PFSK-1 (cell line): Measurements from ENCODE around the gene CCL26.

Experiments
- SIN3A ChIP-seq: IDR thresholded peaks from 2 replicates; pipeline ENCODE4 v1.6.1; 2012; ENCODE audit warnings: mild to moderate bottlenecking, low read length, moderate library complexity, borderline replicate concordance; ENCODE audit not compliant: insufficient read depth
- TAF1 ChIP-seq: IDR thresholded peaks from 2 replicates; pipeline ENCODE4 v1.6.1; 2012; ENCODE audit warnings: low read length, control low read depth, borderline replicate concordance; ENCODE audit not compliant: insufficient read depth
- TF ChIP-seq, protein P1 (sequence below), 2 experiments: IDR thresholded peaks; 2 replicates each; pipeline versions ENCODE4 v1.6.1 to v1.8.0; 2011 to 2012; ENCODE audit warnings: low read depth in 2 of 2, low read length in 2 of 2, control low read depth in 1 of 2, inconsistent platforms in 1 of 2, mild to moderate bottlenecking in 1 of 2, moderate library complexity in 1 of 2; ENCODE audit not compliant: insufficient read depth in 1 of 2

DNA sequence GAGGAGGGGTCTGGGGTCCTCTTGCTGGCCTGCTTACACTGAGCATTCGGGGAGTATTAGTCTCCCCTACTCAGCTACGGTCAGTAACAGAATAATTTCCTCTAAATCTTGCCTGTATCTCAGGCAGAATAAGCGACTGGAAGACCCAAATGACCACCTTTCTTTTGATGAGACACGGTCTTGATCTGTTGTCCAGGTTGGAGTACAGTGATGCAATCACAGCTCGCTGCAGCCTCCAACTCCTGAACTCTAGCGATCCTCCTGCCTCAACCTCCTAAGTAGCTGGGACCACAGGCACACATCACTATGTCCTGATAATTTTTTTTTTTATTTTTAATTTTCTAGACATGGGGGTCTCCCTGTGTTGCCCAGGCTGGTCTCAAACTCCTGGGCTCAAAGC, 24.4 kb upstream of the CCL26 start:
- TF ChIP-seq, protein P1, sequence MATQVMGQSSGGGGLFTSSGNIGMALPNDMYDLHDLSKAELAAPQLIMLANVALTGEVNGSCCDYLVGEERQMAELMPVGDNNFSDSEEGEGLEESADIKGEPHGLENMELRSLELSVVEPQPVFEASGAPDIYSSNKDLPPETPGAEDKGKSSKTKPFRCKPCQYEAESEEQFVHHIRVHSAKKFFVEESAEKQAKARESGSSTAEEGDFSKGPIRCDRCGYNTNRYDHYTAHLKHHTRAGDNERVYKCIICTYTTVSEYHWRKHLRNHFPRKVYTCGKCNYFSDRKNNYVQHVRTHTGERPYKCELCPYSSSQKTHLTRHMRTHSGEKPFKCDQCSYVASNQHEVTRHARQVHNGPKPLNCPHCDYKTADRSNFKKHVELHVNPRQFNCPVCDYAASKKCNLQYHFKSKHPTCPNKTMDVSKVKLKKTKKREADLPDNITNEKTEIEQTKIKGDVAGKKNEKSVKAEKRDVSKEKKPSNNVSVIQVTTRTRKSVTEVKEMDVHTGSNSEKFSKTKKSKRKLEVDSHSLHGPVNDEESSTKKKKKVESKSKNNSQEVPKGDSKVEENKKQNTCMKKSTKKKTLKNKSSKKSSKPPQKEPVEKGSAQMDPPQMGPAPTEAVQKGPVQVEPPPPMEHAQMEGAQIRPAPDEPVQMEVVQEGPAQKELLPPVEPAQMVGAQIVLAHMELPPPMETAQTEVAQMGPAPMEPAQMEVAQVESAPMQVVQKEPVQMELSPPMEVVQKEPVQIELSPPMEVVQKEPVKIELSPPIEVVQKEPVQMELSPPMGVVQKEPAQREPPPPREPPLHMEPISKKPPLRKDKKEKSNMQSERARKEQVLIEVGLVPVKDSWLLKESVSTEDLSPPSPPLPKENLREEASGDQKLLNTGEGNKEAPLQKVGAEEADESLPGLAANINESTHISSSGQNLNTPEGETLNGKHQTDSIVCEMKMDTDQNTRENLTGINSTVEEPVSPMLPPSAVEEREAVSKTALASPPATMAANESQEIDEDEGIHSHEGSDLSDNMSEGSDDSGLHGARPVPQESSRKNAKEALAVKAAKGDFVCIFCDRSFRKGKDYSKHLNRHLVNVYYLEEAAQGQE (IDR thresholded peaks at IDR 0.05; ENCODE audit: insufficient read depth in 1 of 2, low read depth in 2 of 2, low read length in 2 of 2): no peak
- TF ChIP-seq SIN3A: no peak
- TF ChIP-seq TAF1: no peak
